ENCODE results near the gene THEM4.

The THEM4 gene

DNA sequence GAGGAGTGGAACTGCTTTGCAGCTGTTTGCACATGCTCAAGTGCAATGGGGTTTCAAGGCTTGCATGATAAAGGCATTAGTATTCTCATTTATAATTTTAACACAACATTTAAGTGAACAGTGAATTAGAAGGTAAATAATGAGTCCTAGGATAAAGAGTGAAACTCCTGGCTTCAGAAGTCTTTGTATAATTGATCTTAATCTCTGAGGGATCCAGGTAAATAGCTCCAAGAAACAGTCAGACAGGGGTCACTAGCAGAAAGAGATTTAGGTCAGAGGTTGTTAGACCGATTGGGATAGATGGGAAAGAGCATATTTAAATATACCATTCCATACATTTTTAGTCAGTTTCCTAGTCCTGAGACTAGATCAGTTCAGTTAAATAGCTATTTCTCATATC lies 14.1 kb upstream of the THEM4 start:
- TF ChIP-seq, protein P1, sequence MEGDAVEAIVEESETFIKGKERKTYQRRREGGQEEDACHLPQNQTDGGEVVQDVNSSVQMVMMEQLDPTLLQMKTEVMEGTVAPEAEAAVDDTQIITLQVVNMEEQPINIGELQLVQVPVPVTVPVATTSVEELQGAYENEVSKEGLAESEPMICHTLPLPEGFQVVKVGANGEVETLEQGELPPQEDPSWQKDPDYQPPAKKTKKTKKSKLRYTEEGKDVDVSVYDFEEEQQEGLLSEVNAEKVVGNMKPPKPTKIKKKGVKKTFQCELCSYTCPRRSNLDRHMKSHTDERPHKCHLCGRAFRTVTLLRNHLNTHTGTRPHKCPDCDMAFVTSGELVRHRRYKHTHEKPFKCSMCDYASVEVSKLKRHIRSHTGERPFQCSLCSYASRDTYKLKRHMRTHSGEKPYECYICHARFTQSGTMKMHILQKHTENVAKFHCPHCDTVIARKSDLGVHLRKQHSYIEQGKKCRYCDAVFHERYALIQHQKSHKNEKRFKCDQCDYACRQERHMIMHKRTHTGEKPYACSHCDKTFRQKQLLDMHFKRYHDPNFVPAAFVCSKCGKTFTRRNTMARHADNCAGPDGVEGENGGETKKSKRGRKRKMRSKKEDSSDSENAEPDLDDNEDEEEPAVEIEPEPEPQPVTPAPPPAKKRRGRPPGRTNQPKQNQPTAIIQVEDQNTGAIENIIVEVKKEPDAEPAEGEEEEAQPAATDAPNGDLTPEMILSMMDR (IDR thresholded peaks at IDR 0.05), result no peak

DNA sequence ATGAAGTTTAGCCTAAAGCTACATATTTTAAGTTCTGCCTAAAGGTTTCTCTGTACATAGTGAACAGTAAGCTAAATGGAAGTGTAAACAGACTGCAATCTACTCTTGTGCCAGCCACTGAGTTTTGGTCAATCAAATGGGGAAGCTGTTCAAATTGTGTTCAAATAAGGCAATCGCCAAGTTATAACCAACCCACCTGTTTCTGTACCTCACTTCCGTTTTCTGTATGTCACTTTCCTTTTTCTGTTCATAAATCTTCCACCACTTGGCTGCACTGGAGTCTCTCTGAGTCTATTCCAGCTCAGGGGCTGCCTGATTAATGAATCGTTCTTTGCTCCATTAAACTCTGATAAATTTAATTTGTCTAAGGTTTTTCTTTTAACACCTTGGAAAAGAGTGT lies 10.8 kb upstream of the THEM4 start:
- TF ChIP-seq, protein P1 (IDR thresholded peaks at IDR 0.05), result no peak

DNA sequence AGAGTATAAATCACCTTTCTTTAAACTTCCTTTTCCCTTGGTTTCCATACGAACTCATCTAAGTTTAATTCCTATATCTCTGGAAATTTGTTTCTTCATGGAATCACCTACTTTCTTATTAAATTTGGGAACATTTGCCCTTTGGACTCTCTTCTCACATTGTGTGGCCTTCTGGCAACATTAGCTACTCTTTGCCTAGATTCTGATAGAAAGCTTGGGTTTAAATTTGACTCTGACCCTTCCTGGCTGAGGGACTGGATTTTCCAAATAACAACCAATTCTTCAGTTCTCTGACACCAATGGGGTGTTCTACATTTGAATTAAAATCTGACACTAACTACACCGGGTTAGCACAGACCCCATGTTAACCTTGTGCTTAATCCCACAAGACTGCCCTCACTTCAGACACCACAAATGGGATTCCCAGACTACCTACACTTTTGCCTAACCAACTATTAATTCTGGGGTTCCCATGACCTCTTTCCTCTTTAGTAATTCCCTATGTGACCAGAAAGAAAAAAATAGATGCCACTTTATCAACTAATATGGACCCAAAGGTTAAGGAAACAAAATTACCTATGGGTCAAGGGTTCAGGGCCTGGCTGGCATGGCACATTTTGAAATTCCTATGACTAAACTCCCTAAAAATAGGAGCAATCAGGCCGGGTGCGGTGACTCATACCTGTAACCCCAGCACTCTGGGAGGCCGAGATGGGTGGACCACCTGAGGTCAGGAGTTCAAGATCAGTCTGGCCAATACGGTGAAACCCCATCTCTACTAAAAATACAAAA lies 9.7 kb upstream of the THEM4 start:
- TF ChIP-seq, protein P1 (IDR thresholded peaks at IDR 0.05), result no peak

DNA sequence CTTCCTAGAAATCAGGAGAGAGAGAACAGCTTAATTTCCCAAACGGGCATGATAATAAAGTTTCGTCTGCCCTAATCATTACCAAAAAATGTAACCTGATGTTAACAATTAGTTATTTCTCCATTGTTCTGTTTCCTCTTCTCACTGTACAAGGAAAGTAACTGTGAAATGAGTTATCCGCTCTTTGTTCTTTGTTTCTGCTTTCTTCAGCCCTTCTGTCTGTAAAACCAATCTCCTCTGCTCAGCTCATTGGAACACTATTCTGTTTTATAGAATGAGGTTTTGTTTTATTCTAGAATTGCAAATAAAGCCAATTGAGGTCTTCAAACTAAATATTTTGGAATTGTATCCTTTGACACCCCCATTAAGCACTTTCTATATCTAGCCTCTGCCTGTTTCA lies 8.8 kb upstream of the THEM4 start:
- TF ChIP-seq, protein P1 (IDR thresholded peaks at IDR 0.05), result no peak

DNA sequence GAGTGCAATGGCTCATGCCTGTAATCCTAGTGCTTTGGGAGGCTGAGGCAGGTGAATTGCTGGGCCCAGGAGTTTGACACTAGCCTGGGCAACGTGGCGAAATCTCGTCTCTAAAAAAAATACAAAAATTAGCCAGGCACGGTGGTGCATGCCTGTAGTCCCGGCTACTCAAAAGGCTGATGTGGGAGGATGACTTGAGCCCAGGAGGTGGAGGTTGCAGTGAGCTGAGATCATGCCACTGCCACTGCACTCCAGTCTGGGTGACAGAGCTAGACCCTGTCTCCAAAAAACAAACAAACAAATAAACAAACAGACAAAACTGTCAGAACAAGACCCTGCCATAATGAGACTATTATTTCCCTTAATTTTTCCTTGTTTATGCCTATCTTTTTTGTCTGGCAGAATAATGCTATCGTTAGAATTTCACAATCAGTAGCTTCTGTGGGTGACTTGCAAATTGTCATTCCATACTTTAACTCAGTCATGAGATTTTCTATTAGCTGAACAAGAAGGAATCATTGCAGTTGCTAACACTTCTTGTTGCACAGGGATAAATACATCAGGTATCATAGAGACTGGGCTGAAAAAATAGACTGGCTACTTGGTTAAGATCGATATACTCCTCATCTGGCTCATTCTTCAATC lies 7.5 kb upstream of the THEM4 start:
- TF ChIP-seq, protein P1 (IDR thresholded peaks at IDR 0.05), result no peak

DNA sequence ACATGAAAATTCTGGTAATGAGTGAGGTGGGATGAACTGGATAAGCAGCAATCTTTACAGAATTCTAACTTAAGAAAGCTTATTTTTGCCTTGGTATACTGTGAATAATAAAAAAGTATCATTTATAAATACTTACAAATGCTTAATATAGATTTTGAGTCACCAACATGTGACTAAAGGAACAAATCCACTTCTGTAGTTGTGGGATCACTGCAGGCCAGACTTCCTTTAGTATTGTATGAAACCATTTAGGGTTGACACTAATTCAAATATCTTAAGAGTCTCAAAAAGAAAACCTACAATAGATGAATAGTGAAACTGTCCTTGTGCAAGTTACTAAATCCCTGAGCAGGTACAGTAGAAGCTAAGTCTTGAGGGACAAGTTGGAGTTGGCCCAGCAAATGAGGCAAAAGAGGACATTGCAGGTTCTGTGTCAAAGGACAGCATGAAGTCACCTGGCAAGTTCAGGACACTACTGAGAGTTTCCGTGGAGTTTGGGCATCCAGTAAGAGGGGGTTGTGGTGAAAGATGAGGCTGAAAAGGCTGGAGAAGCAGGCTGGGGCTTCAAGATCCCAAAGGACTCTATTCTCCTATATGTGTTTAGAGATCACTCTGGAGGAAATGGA lies 5.9 kb upstream of the THEM4 start:
- TF ChIP-seq, protein P1 (IDR thresholded peaks at IDR 0.05), result no peak

DNA sequence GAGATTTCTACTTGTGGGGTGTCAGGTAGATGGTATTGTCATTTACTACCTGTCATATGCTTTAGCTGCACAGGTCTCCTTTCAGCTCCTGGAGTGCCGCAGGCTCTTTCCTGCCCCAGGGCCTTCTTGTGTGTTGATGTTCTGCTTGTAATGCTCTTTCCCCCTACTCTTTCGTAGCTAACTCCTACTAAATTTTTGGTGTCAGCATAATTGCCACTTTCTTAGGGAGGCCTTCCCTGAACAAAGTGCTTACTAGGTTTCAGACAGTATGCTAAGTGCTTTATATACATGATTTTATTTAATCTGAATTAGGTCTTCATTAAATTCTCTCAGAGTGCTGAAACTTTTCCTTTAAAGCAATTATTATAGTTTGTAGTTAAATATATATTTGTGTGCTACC lies 4.8 kb upstream of the THEM4 start:
- TF ChIP-seq, protein P1 (IDR thresholded peaks at IDR 0.05), result no peak
